ENCODE results near the gene SLC38A3.

- TF ChIP-seq EZH2 (IDR thresholded peaks at IDR 0.05; ENCODE audit: insufficient read depth, poor library complexity, severe bottlenecking): no peak
- TF ChIP-seq EZH2phosphoT487 (IDR thresholded peaks at IDR 0.05; ENCODE audit: insufficient read depth, low read depth): no peak
These were observed 23.1 kb upstream of the SLC38A3 start for GRCh38 chr3:50181985-50182384.

Data from GM23248 (cell line).